CD14-positive monocyte (primary cell): Measurements from ENCODE around the gene SNW1. TPM values are rescaled to one million over a fixed set of nuclear protein-coding genes. Genes with fewer than 3 reads are reported as not detected.
A peak's percentile ranks its signal among the peaks of the same experiment; 100 is the strongest.

ENCODE experiments used
- DNase-seq, 3 donors: peaks; one replicate each; pipeline ENCODE4 v3.0.0-alpha.2; 2011 to 2022
- H2AFZ ChIP-seq: 2 replicates; pipeline ENCODE4 v1.6.0; 2012; ENCODE audit warnings: mild to moderate bottlenecking, low read depth, low read length, inconsistent platforms; ENCODE audit not compliant: insufficient read depth, poor library complexity, severe bottlenecking
- H3K27ac ChIP-seq, 2 donors: 1 replicate in 1 of 2; 2 replicates in 1 of 2; pipeline ENCODE4 v1.5.1; 2012 to 2013; ENCODE audit warnings: low read length in 2 of 2, control low read depth in 1 of 2, inconsistent platforms in 1 of 2, low read depth in 1 of 2, mild to moderate bottlenecking in 1 of 2
- H3K27me3 ChIP-seq, 2 donors: one replicate each; pipeline versions ENCODE4 v1.6.0 to v1.6.1; 2011 to 2013; ENCODE audit warnings: low read length in 2 of 2; ENCODE audit not compliant: control insufficient read depth in 2 of 2, insufficient read depth in 2 of 2
- H3K36me3 ChIP-seq, 2 donors: replicated peaks in 1 of 2; 1 replicate in 1 of 2; 2 replicates in 1 of 2; pipeline versions ENCODE4 v1.5.1 to v1.6.1; 2012 to 2013; ENCODE audit warnings: low read length in 2 of 2, control low read depth in 1 of 2, inconsistent platforms in 1 of 2, mild to moderate bottlenecking in 1 of 2; ENCODE audit not compliant: insufficient read depth in 2 of 2, control insufficient read depth in 1 of 2
- H3K4me1 ChIP-seq, 2 donors: 1 replicate in 1 of 2; 2 replicates in 1 of 2; pipeline versions ENCODE4 v1.5.1 to v1.6.1; 2012 to 2013; ENCODE audit warnings: low read length in 2 of 2, control low read depth in 1 of 2, inconsistent platforms in 1 of 2, mild to moderate bottlenecking in 1 of 2, moderate library complexity in 1 of 2; ENCODE audit not compliant: insufficient read depth in 2 of 2, control insufficient read depth in 1 of 2
- H3K4me2 ChIP-seq: replicated peaks from 2 replicates; pipeline ENCODE3; 2012; ENCODE audit warnings: low read length, moderate library complexity, mild to moderate bottlenecking; ENCODE audit not compliant: poor library complexity, severe bottlenecking; ENCODE audit errors: extremely low read depth
- H3K4me3 ChIP-seq, 3 experiments: fragments of 200-600 bp in 1 of 3; sonication (generic) in 1 of 3; replicated peaks in 1 of 3; 1 replicate in 2 of 3; 2 replicates in 1 of 3; pipeline ENCODE4 v1.5.1; 2011 to 2013; ENCODE audit warnings: low read length in 3 of 3, mild to moderate bottlenecking in 3 of 3, control low read depth in 2 of 3, low read depth in 2 of 3, inconsistent platforms in 1 of 3, moderate library complexity in 1 of 3
- H3K79me2 ChIP-seq: 2 replicates; pipeline ENCODE4 v1.6.0; 2012; ENCODE audit warnings: mild to moderate bottlenecking, control low read depth, inconsistent platforms, low read length, moderate library complexity; ENCODE audit not compliant: insufficient read depth
- H3K9ac ChIP-seq: 2 replicates; pipeline ENCODE4 v1.6.0; 2017; ENCODE audit warnings: low read length, mild to moderate bottlenecking; ENCODE audit not compliant: insufficient read depth, poor library complexity, severe bottlenecking
- H3K9me3 ChIP-seq, 2 donors: replicated peaks in 1 of 2; 1 replicate in 1 of 2; 2 replicates in 1 of 2; pipeline versions ENCODE4 v1.5.1 to v1.6.1; 2012 to 2013; ENCODE audit warnings: low read length in 2 of 2, control low read depth in 1 of 2; ENCODE audit not compliant: control insufficient read depth in 1 of 2, insufficient read depth in 1 of 2
- H4K20me1 ChIP-seq: 2 replicates; pipeline ENCODE4 v1.6.0; 2012; ENCODE audit warnings: mild to moderate bottlenecking, low read length, control low read depth, moderate library complexity; ENCODE audit not compliant: insufficient read depth
- H3K27ac Mint-ChIP-seq, 7 donors: one replicate each; pipeline ENCODE4 v1.8.0; 2020; ENCODE audit warnings: mild to moderate bottlenecking in 7 of 7, mixed read lengths in 7 of 7, moderate library complexity in 6 of 7, inconsistent platforms in 2 of 7
- H3K27me3 Mint-ChIP-seq, 3 donors: one replicate each; pipeline ENCODE4 v1.8.0; 2021 to 2022; ENCODE audit warnings: low read depth in 3 of 3, mild to moderate bottlenecking in 3 of 3, mixed read lengths in 3 of 3, moderate library complexity in 3 of 3, inconsistent platforms in 1 of 3
- H3K36me3 Mint-ChIP-seq, 2 donors: one replicate each; pipeline ENCODE4 v1.8.0; 2020; ENCODE audit warnings: mixed read lengths in 2 of 2, inconsistent platforms in 1 of 2, mild to moderate bottlenecking in 1 of 2
- H3K4me1 Mint-ChIP-seq: one replicate; pipeline ENCODE4 v1.8.0; 2020; ENCODE audit warnings: mild to moderate bottlenecking, mixed read lengths
- H3K4me3 Mint-ChIP-seq, 2 donors: one replicate each; pipeline ENCODE4 v1.8.0; 2020; ENCODE audit warnings: mild to moderate bottlenecking in 2 of 2, mixed read lengths in 2 of 2, moderate library complexity in 1 of 2
- H3K9me3 Mint-ChIP-seq, 7 donors: one replicate each; pipeline ENCODE4 v1.8.0; 2020 to 2022; ENCODE audit warnings: mixed read lengths in 7 of 7, mild to moderate bottlenecking in 6 of 7, moderate library complexity in 6 of 7, inconsistent platforms in 2 of 7
- WGBS: methylation state at CpG from one replicate; pipeline ENCODE4 v1.1.5; 2013; ENCODE audit warnings: missing lambda C conversion rate; ENCODE audit not compliant: insufficient coverage; 5-methylcytosine and 5-hydroxymethylcytosine counted together
- intact Hi-C, 2 donors: fragments of 100-400 bp; cut with micrococcal nuclease; formaldehyde crosslinking; loops; one replicate each; pipeline versions ENCODE4 v1.15.0 to v1.15.1; 2023
- polyA plus RNA-seq, 3 donors: library from polyadenylated mRNA; depleted of rRNA in 1 of 3; unstranded in 2 of 3; stranded (reverse) in 1 of 3; fragments of 300-500 nt in 2 of 3; fragments of >200 nt in 1 of 3; fragmentation: Illumina TruSeq in 2 of 3; gene quantifications; 1 replicate in 2 of 3; 2 replicates in 1 of 3; pipeline ENCODE4 v1.2.3, GENCODE V29; 2012 to 2021
- TF ChIP-seq, protein P1 (sequence below): fragments of 200-600 bp; IDR thresholded peaks from one replicate; pipeline ENCODE4 v1.8.0; 2022; ENCODE audit warnings: antibody characterized with exemption, mild to moderate bottlenecking

Gene SNW1
- polyA plus RNA-seq, 3 donors = 17.4 to 74.6 (median 50.6) TPM

DNA sequence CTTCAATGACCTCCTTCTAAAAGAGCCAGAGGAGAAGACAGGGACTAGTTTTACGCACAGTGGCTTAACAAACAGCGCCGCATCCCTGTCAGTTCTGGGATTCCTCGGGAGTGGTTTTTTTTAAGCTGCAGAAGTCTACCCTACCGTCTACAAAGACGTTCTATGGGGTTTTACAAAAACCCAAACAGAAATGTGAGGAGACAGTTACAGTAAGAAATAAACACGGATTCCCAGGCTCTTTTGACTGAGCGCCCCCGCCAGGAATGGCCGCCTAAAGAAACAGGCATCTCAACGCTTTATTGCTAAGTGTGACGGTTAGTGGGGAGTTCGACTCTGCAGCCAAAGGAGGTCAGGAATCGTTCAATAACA is 53.6 kb downstream of the SNW1 start:
- H3K79me2 ChIP-seq = peaks cover 82% of the 10 kb centered on the region
- no peaks in the 10 kb centered on the region for H3K27me3 ChIP-seq
- TF ChIP-seq, protein P1, sequence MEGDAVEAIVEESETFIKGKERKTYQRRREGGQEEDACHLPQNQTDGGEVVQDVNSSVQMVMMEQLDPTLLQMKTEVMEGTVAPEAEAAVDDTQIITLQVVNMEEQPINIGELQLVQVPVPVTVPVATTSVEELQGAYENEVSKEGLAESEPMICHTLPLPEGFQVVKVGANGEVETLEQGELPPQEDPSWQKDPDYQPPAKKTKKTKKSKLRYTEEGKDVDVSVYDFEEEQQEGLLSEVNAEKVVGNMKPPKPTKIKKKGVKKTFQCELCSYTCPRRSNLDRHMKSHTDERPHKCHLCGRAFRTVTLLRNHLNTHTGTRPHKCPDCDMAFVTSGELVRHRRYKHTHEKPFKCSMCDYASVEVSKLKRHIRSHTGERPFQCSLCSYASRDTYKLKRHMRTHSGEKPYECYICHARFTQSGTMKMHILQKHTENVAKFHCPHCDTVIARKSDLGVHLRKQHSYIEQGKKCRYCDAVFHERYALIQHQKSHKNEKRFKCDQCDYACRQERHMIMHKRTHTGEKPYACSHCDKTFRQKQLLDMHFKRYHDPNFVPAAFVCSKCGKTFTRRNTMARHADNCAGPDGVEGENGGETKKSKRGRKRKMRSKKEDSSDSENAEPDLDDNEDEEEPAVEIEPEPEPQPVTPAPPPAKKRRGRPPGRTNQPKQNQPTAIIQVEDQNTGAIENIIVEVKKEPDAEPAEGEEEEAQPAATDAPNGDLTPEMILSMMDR = peak; percentile 61
- Mint-ChIP-seq H3K4me3 (peak overlapping the region; percentile 92 to 97), H3K4me1 (peaks cover 28% of the 10 kb centered on the region), H3K27me3 (no peaks in the 10 kb centered on the region), H3K9me3 (no peaks in the 10 kb centered on the region), H3K27ac (peak overlapping the region; percentile 62 to 97 (median 90)), H3K36me3 (peaks cover 35 to 53% of the 10 kb centered on the region in 2 donors)
- peak overlapping the region; percentile 98 to 100 (median 98) for H3K4me3 ChIP-seq
- 0% methylated on average over 9 of the region's 14 CpGs for WGBS
- peak overlapping the region; percentile 75 for H3K4me2 ChIP-seq
- H3K36me3 ChIP-seq = peaks cover 35 to 53% of the 10 kb centered on the region in 2 donors
- peak overlapping the region; percentile 97 for H2AFZ ChIP-seq
- H3K4me1 ChIP-seq = peaks cover 23 to 32% of the 10 kb centered on the region in 2 donors
- peak; percentile 18 to 32 (median 25) for DNase-seq
- H3K9ac ChIP-seq = peak overlapping the region; percentile 75
- H3K9me3 ChIP-seq = no peaks in the 10 kb centered on the region
- H3K27ac ChIP-seq = peak overlapping the region; percentile 64 to 83
- peaks cover 5% of the 10 kb centered on the region for H4K20me1 ChIP-seq
- intact Hi-C loops = loop anchor here (5.0 to 10.0 kb wide), 4 partner anchors 50 to 250 kb away; partner anchors contain the start of genes AHSA1 (in 1 of the 2), SNW1 (in 1 of the 2) and VIPAS39 (in 1 of the 2)

DNA sequence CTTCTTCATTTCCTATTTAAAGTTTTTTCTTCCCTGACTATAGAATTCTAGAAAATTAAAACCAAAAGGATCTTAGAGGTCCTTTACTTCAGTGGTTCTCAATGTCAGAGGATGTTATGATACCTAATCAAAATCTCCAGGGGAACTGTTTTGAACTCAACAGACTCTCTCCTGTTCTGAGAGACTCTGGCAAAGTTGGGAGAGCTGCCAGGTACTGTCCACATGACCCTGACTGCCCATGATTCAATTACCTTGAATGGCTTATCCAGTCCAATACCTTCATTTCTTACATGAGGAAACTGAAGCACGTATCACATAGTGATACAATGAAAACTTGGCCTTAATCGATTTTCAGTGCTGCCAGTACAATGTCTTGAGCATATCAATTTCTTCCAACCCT is 69.7 kb downstream of the SNW1 start:
- Mint-ChIP-seq H3K36me3 (peaks cover 77 to 91% of the 10 kb centered on the region in 2 donors), H3K27ac (no peak overlapping the region), H3K4me1 (no peaks in the 10 kb centered on the region)

More for the DNA sequence above, 69.7 kb downstream of the SNW1 start:
- no peak for DNase-seq
- Histone ChIP-seq H3K27me3 (no peaks in the 10 kb centered on the region), H3K27ac (no peak overlapping the region), H3K4me3 (no peak overlapping the region), H4K20me1 (no peaks in the 10 kb centered on the region), H3K4me2 (no peak overlapping the region), H3K9me3 (no peaks in the 10 kb centered on the region), H3K9ac (no peak overlapping the region), H3K79me2 (no peaks in the 10 kb centered on the region), H2AFZ (no peak overlapping the region), H3K4me1 (no peaks in the 10 kb centered on the region), H3K36me3 (peaks cover 78 to 97% of the 10 kb centered on the region in 2 donors)
- TF ChIP-seq, protein P1 = no peak
- H3K9me3 Mint-ChIP-seq = no peaks in the 10 kb centered on the region
- H3K4me3 Mint-ChIP-seq = no peak overlapping the region
- peaks cover 0 to 1% (median 0%) of the 10 kb centered on the region in 3 donors for H3K27me3 Mint-ChIP-seq
- WGBS = no CpG with 5 or more reads among the region's 2 CpGs
- intact Hi-C loops = no loop called here
